Measurements from ENCODE around the gene CA10. TPM values are rescaled to one million over a fixed set of nuclear protein-coding genes. Genes with fewer than 3 reads are reported as not detected.

The CA10 gene
- total RNA-seq, 1 donor from 2014 or later: not detected

- TF ChIP-seq CTCF (IDR thresholded peaks at IDR 0.05): no peak
- H3K27me3 Mint-ChIP-seq (ENCODE audit: low read depth): no peaks in the 10 kb centered on the region
- no peaks in the 10 kb centered on the region for H3K36me3 Mint-ChIP-seq (ENCODE audit: low read depth)
- H3K4me3 Mint-ChIP-seq (ENCODE audit: unreplicated experiment): no peak overlapping the region
- no peaks in the 10 kb centered on the region for H3K4me1 Mint-ChIP-seq (ENCODE audit: low read depth)
- H3K27ac Mint-ChIP-seq (ENCODE audit: unreplicated experiment): no peak overlapping the region
- H3K9me3 Mint-ChIP-seq (ENCODE audit: low read depth): no peaks in the 10 kb centered on the region
- DNase-seq (ENCODE audit: low spot score): no peak
These were observed 223.0 kb downstream of the CA10 start for GRCh38 chr17:51935477-51935876.

DNA sequence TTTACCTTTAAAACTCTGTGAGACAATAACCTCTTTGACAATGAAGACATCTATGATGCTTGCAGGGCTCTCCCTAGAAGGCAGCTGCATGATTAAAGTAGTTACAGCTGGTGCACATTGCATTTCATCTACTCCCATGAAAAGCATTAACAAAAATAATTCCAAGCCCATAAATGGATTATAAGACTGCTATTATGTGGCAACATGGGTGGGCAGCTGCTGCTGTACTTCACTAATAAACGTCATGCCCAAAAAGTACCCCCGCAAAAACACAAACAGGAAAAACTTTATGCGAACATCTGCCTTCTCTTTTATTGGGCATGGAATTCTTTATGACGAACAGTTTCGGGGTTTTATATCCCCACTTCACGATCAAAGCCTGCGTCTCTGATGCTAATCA is 224.9 kb downstream of the CA10 start:
- Mint-ChIP-seq H3K9me3 (ENCODE audit: low read depth) (no peaks in the 10 kb centered on the region), H3K27me3 (ENCODE audit: low read depth) (peaks cover 4% of the 10 kb centered on the region), H3K27ac (ENCODE audit: unreplicated experiment) (no peak overlapping the region), H3K4me1 (ENCODE audit: low read depth) (no peaks in the 10 kb centered on the region), H3K4me3 (ENCODE audit: unreplicated experiment) (no peak overlapping the region), H3K36me3 (ENCODE audit: low read depth) (no peaks in the 10 kb centered on the region)
- no peak for TF ChIP-seq CTCF (IDR thresholded peaks at IDR 0.05)
- no peak for DNase-seq (ENCODE audit: low spot score)

DNA sequence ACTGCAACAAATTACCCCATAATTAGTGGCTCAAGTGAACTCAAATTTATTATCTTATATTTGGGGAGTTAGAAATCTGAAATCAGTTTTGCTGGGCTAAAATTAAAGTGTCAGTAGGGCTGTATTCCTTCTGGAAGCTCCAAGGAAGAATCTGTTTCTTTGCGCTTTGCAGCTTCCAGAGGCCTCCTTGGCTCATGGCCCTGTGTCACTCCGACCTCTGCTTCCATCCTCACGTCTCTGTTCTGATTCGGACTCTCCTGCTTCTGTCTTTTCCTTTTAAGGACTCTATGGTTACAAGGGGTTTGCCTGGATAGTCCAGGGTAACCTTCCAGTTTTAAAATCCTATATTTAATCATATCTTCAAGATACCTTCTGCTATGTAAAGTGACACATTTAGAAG is 232.1 kb downstream of the CA10 start:
- DNase-seq (ENCODE audit: low spot score): no peak

GRCh38 chr17:51921500-51921899 is 237.0 kb downstream of the CA10 start:
- DNase-seq (ENCODE audit: low spot score): no peak
- H3K4me1 Mint-ChIP-seq (ENCODE audit: low read depth): no peaks in the 10 kb centered on the region
- TF ChIP-seq CTCF (IDR thresholded peaks at IDR 0.05): no peak
- no peak overlapping the region for H3K27ac Mint-ChIP-seq (ENCODE audit: unreplicated experiment)
- no peaks in the 10 kb centered on the region for H3K36me3 Mint-ChIP-seq (ENCODE audit: low read depth)
- H3K9me3 Mint-ChIP-seq (ENCODE audit: low read depth): no peaks in the 10 kb centered on the region
- no peak overlapping the region for H3K4me3 Mint-ChIP-seq (ENCODE audit: unreplicated experiment)
- H3K27me3 Mint-ChIP-seq (ENCODE audit: low read depth): peaks cover 23% of the 10 kb centered on the region

More for the DNA sequence above, 232.1 kb downstream of the CA10 start:
- H3K27me3 Mint-ChIP-seq (ENCODE audit: low read depth): peaks cover 22% of the 10 kb centered on the region
- no peak overlapping the region for H3K27ac Mint-ChIP-seq (ENCODE audit: unreplicated experiment)
- no peak for TF ChIP-seq CTCF (IDR thresholded peaks at IDR 0.05)
- no peaks in the 10 kb centered on the region for H3K4me1 Mint-ChIP-seq (ENCODE audit: low read depth)
- no peak overlapping the region for H3K4me3 Mint-ChIP-seq (ENCODE audit: unreplicated experiment)
- H3K9me3 Mint-ChIP-seq (ENCODE audit: low read depth): no peaks in the 10 kb centered on the region
- H3K36me3 Mint-ChIP-seq (ENCODE audit: low read depth): no peaks in the 10 kb centered on the region

- H3K27me3 Mint-ChIP-seq (ENCODE audit: low read depth): peaks cover 2% of the 10 kb centered on the region
- H3K27ac Mint-ChIP-seq (ENCODE audit: unreplicated experiment): no peak overlapping the region
- no peak for DNase-seq (ENCODE audit: low spot score)
- no peaks in the 10 kb centered on the region for H3K9me3 Mint-ChIP-seq (ENCODE audit: low read depth)
- H3K4me1 Mint-ChIP-seq (ENCODE audit: low read depth): no peaks in the 10 kb centered on the region
- H3K4me3 Mint-ChIP-seq (ENCODE audit: unreplicated experiment): no peak overlapping the region
- TF ChIP-seq CTCF (IDR thresholded peaks at IDR 0.05): no peak
- H3K36me3 Mint-ChIP-seq (ENCODE audit: low read depth): no peaks in the 10 kb centered on the region
These were observed 243.9 kb downstream of the CA10 start for GRCh38 chr17:51914577-51914976.

Data from chondrocyte (in vitro differentiated cells).